ENCODE results near the gene MAP4K5.

MAP4K5 gene

GRCh38 chr14:50530794-50531365, 1.5 kb downstream of the MAP4K5 start:
- no peak for TF ChIP-seq CTCF (conservative IDR thresholded peaks at IDR 0.05)
- peak overlapping the region; percentile 95 for H3K27ac ChIP-seq

- TF ChIP-seq CTCF (conservative IDR thresholded peaks at IDR 0.05): no peak
- peak overlapping the region; percentile 95; the same call in 1 of the 2 replicates for H3K27ac ChIP-seq
Observed at GRCh38 chr14:50530358-50530757, 2.0 kb downstream of the MAP4K5 start.

GRCh38 chr14:50529288-50530179, 2.8 kb downstream of the MAP4K5 start:
- TF ChIP-seq CTCF (conservative IDR thresholded peaks at IDR 0.05): no peak
- peak overlapping the region; percentile 95; the same call in 1 of the 2 replicates for H3K27ac ChIP-seq

GRCh38 chr14:50528000-50528399, 4.4 kb downstream of the MAP4K5 start:
- no peak overlapping the region for H3K27ac ChIP-seq
- no peak for TF ChIP-seq CTCF (conservative IDR thresholded peaks at IDR 0.05)

GRCh38 chr14:50524731-50525515, 7.4 kb downstream of the MAP4K5 start:
- no peak for TF ChIP-seq CTCF (conservative IDR thresholded peaks at IDR 0.05)
- no peak overlapping the region for H3K27ac ChIP-seq

GRCh38 chr14:50524060-50524459, 8.3 kb downstream of the MAP4K5 start:
- H3K27ac ChIP-seq: no peak overlapping the region
- TF ChIP-seq CTCF (conservative IDR thresholded peaks at IDR 0.05): no peak
